SK-N-SH (cell line): Measurements from ENCODE around the gene DES. TPM values are rescaled to one million over a fixed set of nuclear protein-coding genes. Genes with fewer than 3 reads are reported as not detected.

ENCODE experiments used
- CTCF ChIA-PET: fragments of 300-600, 350-600 bp; formaldehyde crosslinking; extraction: SDS; loops from one replicate; lab custom pipeline; 2021; lab: Yijun Ruan, JAX
- POLR2A ChIA-PET: fragments of 350-600 bp; sonication (Branson Sonifier 250); formaldehyde crosslinking; extraction: SDS; loops from one replicate; lab custom pipeline; 2020; ENCODE audit warnings: antibody characterized with exemption, inconsistent platforms; lab: Yijun Ruan, JAX
- DNase-seq: peaks from one replicate; pipeline ENCODE4 v3.0.0; 2012
- H2AFZ ChIP-seq: fragments of 200-600 bp; sonication (generic); 2 replicates; pipeline ENCODE4 v1.8.1; 2016; ENCODE audit warnings: antibody characterized with exemption, mild to moderate bottlenecking, low read depth
- H3F3A ChIP-seq: fragments of 200-600 bp; sonication (generic); replicated peaks from 2 replicates; pipeline ENCODE3; 2016; ENCODE audit warnings: antibody characterized with exemption, mild to moderate bottlenecking; ENCODE audit not compliant: insufficient read depth
- H3K27ac ChIP-seq, 2 experiments: fragments of 200-500 bp in 1 of 2; fragments of 200-600 bp in 1 of 2; sonication (Bioruptor generic) in 1 of 2; sonication (generic), shearing (Covaris generic) in 1 of 2; 2 replicates each; pipeline versions ENCODE4 v1.5.1 to v1.6.1; 2014 to 2016; ENCODE audit warnings: low read depth in 2 of 2, inconsistent platforms in 1 of 2, low read length in 1 of 2, mild to moderate bottlenecking in 1 of 2, mixed read lengths in 1 of 2
- H3K27me3 ChIP-seq: fragments of 200-600 bp; sonication (generic), shearing (Covaris generic); 2 replicates; pipeline ENCODE4 v1.6.1; 2016; ENCODE audit warnings: mixed run types; ENCODE audit not compliant: insufficient read depth
- H3K36me3 ChIP-seq, 2 experiments: fragments of 200-500 bp in 1 of 2; fragments of 200-600 bp in 1 of 2; sonication (Bioruptor generic) in 1 of 2; sonication (generic) in 1 of 2; replicated peaks in 1 of 2; 2 replicates each; pipeline versions ENCODE3 to v1.5.1; 2014 to 2016; ENCODE audit warnings: low read length in 1 of 2, mild to moderate bottlenecking in 1 of 2; ENCODE audit not compliant: insufficient read depth in 2 of 2, control insufficient read depth in 1 of 2
- H3K4me1 ChIP-seq, 2 experiments: fragments of 200-500 bp in 1 of 2; fragments of 200-600 bp in 1 of 2; sonication (Bioruptor generic) in 1 of 2; sonication (generic), shearing (Covaris generic) in 1 of 2; 2 replicates each; pipeline versions ENCODE4 v1.5.1 to v1.6.1; 2014 to 2016; ENCODE audit warnings: low read depth in 1 of 2, low read length in 1 of 2, mixed run types in 1 of 2; ENCODE audit not compliant: insufficient read depth in 2 of 2, control insufficient read depth in 1 of 2
- H3K4me2 ChIP-seq: fragments of 200-600 bp; sonication (generic), shearing (Covaris generic); 2 replicates; pipeline ENCODE4 v1.6.1; 2017; ENCODE audit warnings: mixed run types
- H3K4me3 ChIP-seq, 2 experiments: fragments of 200-500 bp in 1 of 2; fragments of 200-600 bp in 1 of 2; sonication (Bioruptor generic) in 1 of 2; sonication (generic), shearing (Covaris generic) in 1 of 2; 2 replicates each; pipeline versions ENCODE4 v1.5.1 to v1.8.1; 2014 to 2016; ENCODE audit warnings: low read depth in 2 of 2, inconsistent platforms in 1 of 2, low read length in 1 of 2, mild to moderate bottlenecking in 1 of 2, mixed read lengths in 1 of 2, moderate library complexity in 1 of 2
- H3K79me2 ChIP-seq: fragments of 200-600 bp; sonication (generic); 2 replicates; pipeline ENCODE4 v1.8.1; 2017; ENCODE audit warnings: mild to moderate bottlenecking; ENCODE audit not compliant: insufficient read depth
- H3K9ac ChIP-seq: fragments of 200-600 bp; sonication (generic); 2 replicates; pipeline ENCODE4 v1.6.1; 2017; ENCODE audit warnings: mixed run types
- H3K9me2 ChIP-seq: fragments of 200-600 bp; sonication (generic); 2 replicates; pipeline ENCODE4 v1.6.1; 2017; ENCODE audit warnings: mixed run types
- H3K9me3 ChIP-seq: fragments of 200-600 bp; sonication (generic); 2 replicates; pipeline ENCODE4 v1.6.1; 2017; ENCODE audit warnings: mixed run types, mild to moderate bottlenecking, moderate library complexity
- H4K20me1 ChIP-seq: fragments of 200-600 bp; sonication (generic); 2 replicates; pipeline ENCODE4 v1.6.1; 2017; ENCODE audit warnings: mild to moderate bottlenecking, mixed run types; ENCODE audit not compliant: insufficient read depth
- RAD21 ChIP-seq: IDR thresholded peaks from 2 replicates; pipeline ENCODE4 v1.6.1; 2012; ENCODE audit warnings: mild to moderate bottlenecking, low read length
- RCOR1 ChIP-seq: fragments of 150-350 bp; IDR thresholded peaks from 2 replicates; pipeline ENCODE4 v1.6.1; 2017; ENCODE audit warnings: antibody characterized with exemption, low read length
- SMC3 ChIP-seq: IDR thresholded peaks from 2 replicates; pipeline ENCODE4 v1.6.1; 2012; ENCODE audit warnings: low read depth, low read length, improper control_type of control experiment
- WGBS: methylation state at CpG from one replicate; pipeline ENCODE4 v1.1.6; 2017; ENCODE audit warnings: low lambda C conversion rate; 5-methylcytosine and 5-hydroxymethylcytosine counted together
- polyA plus RNA-seq, 3 experiments: library from polyadenylated mRNA; depleted of rRNA; stranded (reverse); fragments of >200 nt; gene quantifications; 2 replicates each; pipeline ENCODE4 v1.2.3, GENCODE V29; 2012
- TF ChIP-seq, protein P1 (sequence below): fragments of 200-600 bp; sonication (generic); IDR thresholded peaks from 2 replicates; pipeline ENCODE4 v1.6.1; 2017; ENCODE audit warnings: antibody characterized with exemption, mild to moderate bottlenecking, moderate library complexity
- TF ChIP-seq, protein P2 (sequence below): IDR thresholded peaks from 2 replicates; pipeline ENCODE4 v1.4.0; 2012; ENCODE audit warnings: low read depth
- TF ChIP-seq, protein P3 (sequence below): fragments of 150-350 bp; IDR thresholded peaks from 2 replicates; pipeline ENCODE4 v1.6.1; 2016; ENCODE audit warnings: mild to moderate bottlenecking, low read depth, low read length

The DES gene
- polyA plus RNA-seq, 1 of the 3 experiments (the other 2 are of a cell fraction): 0.21 TPM

DNA sequence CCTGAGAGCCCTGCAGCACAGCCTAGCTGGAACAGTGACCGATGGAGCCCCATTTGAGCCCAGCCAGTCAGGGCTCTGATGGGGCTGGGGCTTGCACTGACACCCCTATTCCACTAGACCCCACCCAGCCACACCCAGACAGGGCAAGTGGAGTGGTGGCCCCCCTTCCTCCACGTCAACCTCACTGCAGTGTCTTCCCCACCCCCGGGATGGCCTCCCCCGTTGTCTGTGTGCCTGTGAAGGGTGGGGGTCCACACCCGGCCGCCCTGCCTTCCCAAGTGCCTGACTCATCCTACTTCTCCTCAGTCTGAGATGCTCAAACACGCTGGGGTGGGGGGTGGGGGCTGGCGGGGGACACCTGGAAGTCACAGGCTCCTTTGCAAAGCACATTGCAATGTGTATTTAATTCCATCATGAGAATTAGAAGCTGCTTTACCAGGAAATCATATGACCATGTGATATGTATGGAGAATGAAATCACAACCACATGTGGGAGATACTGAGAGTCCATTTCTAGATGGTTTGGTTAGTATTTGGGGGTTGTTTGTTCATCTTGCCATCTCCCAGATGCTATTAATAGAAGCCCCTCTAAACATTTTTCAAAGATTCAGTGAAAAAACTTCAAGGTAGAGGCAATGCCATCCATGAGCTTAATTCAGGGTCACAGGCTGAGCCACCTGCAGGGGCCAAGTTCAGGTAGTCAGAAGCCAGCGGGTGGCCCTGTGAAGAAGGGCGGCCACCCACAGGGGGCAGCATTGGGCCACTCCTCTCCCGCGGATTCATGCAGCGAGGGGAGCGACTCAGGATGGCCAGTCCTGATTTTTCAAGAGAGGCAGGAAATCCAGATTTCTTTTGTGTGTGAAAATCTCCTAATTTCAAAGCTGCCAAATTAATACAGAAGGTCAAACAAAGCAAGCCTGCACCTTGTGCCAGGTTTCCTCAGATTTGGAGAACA, 57.8 kb downstream of the DES start:
- Histone ChIP-seq H3K4me3 (no peak overlapping the region), H2AFZ (no peak overlapping the region), H3F3A (peaks cover 6% of the 10 kb centered on the region), H3K27me3 (no peaks in the 10 kb centered on the region), H3K9ac (no peak overlapping the region), H3K9me3 (no peaks in the 10 kb centered on the region)
- POLR2A ChIA-PET: interaction anchor here (0.8 to 1.9 kb wide), 6 partner anchors 15 to 54 kb away, joined by 3 to 8 read pairs (median 3); no protein-coding TSS in a partner anchor
- TF ChIP-seq RAD21 (peak; percentile 91), SMC3 (peak; percentile 87), RCOR1 (0 out of 2 replicates have a peak, but pooled peaks have one; percentile 45)
- TF ChIP-seq, protein P1, sequence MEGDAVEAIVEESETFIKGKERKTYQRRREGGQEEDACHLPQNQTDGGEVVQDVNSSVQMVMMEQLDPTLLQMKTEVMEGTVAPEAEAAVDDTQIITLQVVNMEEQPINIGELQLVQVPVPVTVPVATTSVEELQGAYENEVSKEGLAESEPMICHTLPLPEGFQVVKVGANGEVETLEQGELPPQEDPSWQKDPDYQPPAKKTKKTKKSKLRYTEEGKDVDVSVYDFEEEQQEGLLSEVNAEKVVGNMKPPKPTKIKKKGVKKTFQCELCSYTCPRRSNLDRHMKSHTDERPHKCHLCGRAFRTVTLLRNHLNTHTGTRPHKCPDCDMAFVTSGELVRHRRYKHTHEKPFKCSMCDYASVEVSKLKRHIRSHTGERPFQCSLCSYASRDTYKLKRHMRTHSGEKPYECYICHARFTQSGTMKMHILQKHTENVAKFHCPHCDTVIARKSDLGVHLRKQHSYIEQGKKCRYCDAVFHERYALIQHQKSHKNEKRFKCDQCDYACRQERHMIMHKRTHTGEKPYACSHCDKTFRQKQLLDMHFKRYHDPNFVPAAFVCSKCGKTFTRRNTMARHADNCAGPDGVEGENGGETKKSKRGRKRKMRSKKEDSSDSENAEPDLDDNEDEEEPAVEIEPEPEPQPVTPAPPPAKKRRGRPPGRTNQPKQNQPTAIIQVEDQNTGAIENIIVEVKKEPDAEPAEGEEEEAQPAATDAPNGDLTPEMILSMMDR: peak; percentile 95
- TF ChIP-seq, protein P2, sequence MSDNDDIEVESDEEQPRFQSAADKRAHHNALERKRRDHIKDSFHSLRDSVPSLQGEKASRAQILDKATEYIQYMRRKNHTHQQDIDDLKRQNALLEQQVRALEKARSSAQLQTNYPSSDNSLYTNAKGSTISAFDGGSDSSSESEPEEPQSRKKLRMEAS: no peak
- TF ChIP-seq, protein P3, sequence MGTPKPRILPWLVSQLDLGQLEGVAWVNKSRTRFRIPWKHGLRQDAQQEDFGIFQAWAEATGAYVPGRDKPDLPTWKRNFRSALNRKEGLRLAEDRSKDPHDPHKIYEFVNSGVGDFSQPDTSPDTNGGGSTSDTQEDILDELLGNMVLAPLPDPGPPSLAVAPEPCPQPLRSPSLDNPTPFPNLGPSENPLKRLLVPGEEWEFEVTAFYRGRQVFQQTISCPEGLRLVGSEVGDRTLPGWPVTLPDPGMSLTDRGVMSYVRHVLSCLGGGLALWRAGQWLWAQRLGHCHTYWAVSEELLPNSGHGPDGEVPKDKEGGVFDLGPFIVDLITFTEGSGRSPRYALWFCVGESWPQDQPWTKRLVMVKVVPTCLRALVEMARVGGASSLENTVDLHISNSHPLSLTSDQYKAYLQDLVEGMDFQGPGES: no peak
- TF ChIP-seq, all 33 proteins: peak for 4
- H3K79me2 ChIP-seq: no peaks in the 10 kb centered on the region
- no peaks in the 10 kb centered on the region for H4K20me1 ChIP-seq
- H3K9me2 ChIP-seq: no peaks in the 10 kb centered on the region
- WGBS: 30% methylated on average over 8 of the region's 14 CpGs
- H3K27ac ChIP-seq: peak overlapping the region; percentile 36 to 74; a peak in 3 of 4 replicates
- peaks cover 21 to 51% of the 10 kb centered on the region in 2 experiments for H3K36me3 ChIP-seq
- CTCF ChIA-PET: interaction anchor here (0.6 to 56.4 kb wide), 28 partner anchors 8 to 213 kb away, joined by 3 to 2824 read pairs (median 6); partner anchors contain the start of genes ASIC4, CHPF, GMPPA and SPEG
- peak; percentile 94 for DNase-seq
- peaks cover 0 to 42% of the 10 kb centered on the region in 2 experiments; a peak in 1 of 4 replicates for H3K4me1 ChIP-seq
- no peak overlapping the region for H3K4me2 ChIP-seq

Other genes with a start within 250 kb of the DES start
- 2.1 and 3.5 TPM in 2 replicates for gene SLC23A3, start 248.3 kb upstream of the DES start, polyA plus RNA-seq (2012; rRNA removed)
- gene CNPPD1, start 241.5 kb upstream of the DES start, polyA plus RNA-seq (2012; rRNA removed): 75.9 and 84.1 TPM in 2 replicates
- 74.6 and 94.8 TPM in 2 replicates for gene RETREG2, start 240.1 kb upstream of the DES start, polyA plus RNA-seq (2012; rRNA removed)
- gene ZFAND2B, start 211.6 kb upstream of the DES start, polyA plus RNA-seq (2012; rRNA removed): 39.9 and 46.9 TPM in 2 replicates
- gene ABCB6, start 199.4 kb upstream of the DES start, polyA plus RNA-seq (2012; rRNA removed): 26.5 and 27.4 TPM in 2 replicates
- gene ATG9A, start 188.7 kb upstream of the DES start, polyA plus RNA-seq (2012; rRNA removed): 29.6 and 33.2 TPM in 2 replicates
- gene ANKZF1, start 188.6 kb upstream of the DES start, polyA plus RNA-seq (2012; rRNA removed): 22.3 and 30.8 TPM in 2 replicates
- 11.7 and 14.1 TPM in 2 replicates for gene GLB1L, start 172.9 kb upstream of the DES start, polyA plus RNA-seq (2012; rRNA removed)
- 57.6 and 78.6 TPM in 2 replicates for gene STK16, start 172.9 kb upstream of the DES start, polyA plus RNA-seq (2012; rRNA removed)
- gene TUBA4B, start 165.1 kb upstream of the DES start, polyA plus RNA-seq (2012; rRNA removed): 0.03 TPM in 1 of 2 replicates, not detected in the other
- gene TUBA4A, start 164.5 kb upstream of the DES start, polyA plus RNA-seq (2012; rRNA removed): 4.8 and 6.2 TPM in 2 replicates
- 37.2 and 39.9 TPM in 2 replicates for gene DNAJB2, start 139.0 kb upstream of the DES start, polyA plus RNA-seq (2012; rRNA removed)
- 7.4 and 9.5 TPM in 2 replicates for gene PTPRN, start 109.0 kb upstream of the DES start, polyA plus RNA-seq (2012; rRNA removed)
- gene RESP18, start 85.6 kb upstream of the DES start, polyA plus RNA-seq (2012; rRNA removed): not detected in 2 replicates
- gene DNPEP, start 30.5 kb upstream of the DES start, polyA plus RNA-seq (2012; rRNA removed): 80.7 and 92.6 TPM in 2 replicates
- gene SPEG, start 16.5 kb downstream of the DES start, polyA plus RNA-seq (2012; rRNA removed): 98.3 and 107 TPM in 2 replicates
- 61.3 and 75.1 TPM in 2 replicates for gene GMPPA, start 80.5 kb downstream of the DES start, polyA plus RNA-seq (2012; rRNA removed)
- 0.05 and 0.10 TPM in 2 replicates for gene ASIC4, start 96.1 kb downstream of the DES start, polyA plus RNA-seq (2012; rRNA removed)
- 119 and 141 TPM in 2 replicates for gene CHPF, start 125.4 kb downstream of the DES start, polyA plus RNA-seq (2012; rRNA removed)
- gene TMEM198, start 125.7 kb downstream of the DES start, polyA plus RNA-seq (2012; rRNA removed): 4.7 and 7.0 TPM in 2 replicates
- 70.9 and 93.0 TPM in 2 replicates for gene OBSL1, start 153.2 kb downstream of the DES start, polyA plus RNA-seq (2012; rRNA removed)
- 1.2 and 1.6 TPM in 2 replicates for gene INHA, start 153.9 kb downstream of the DES start, polyA plus RNA-seq (2012; rRNA removed)
- 22.1 and 22.9 TPM in 2 replicates for gene STK11IP, start 179.5 kb downstream of the DES start, polyA plus RNA-seq (2012; rRNA removed)
- gene SLC4A3, start 209.3 kb downstream of the DES start, polyA plus RNA-seq (2012; rRNA removed): 12.2 and 12.3 TPM in 2 replicates